Activated CD4-positive, alpha-beta T cell treated with anti-CD3 and anti-CD28 coated beads for 36 hours (primary cell): ENCODE measurements around the gene SSRP1. TPM values are rescaled to one million over a fixed set of nuclear protein-coding genes. Genes with fewer than 3 reads are reported as not detected.

ENCODE experiments used
- ATAC-seq: fragments of 200-7000 bp; cut with Tn5 transposase; one replicate; pipeline ENCODE4 v1.10.0; 2021; ENCODE audit warnings: mild to moderate bottlenecking, moderate library complexity
- CTCF ChIA-PET: fragments of 350-600 bp; sonication (Branson Sonifier 250); formaldehyde crosslinking; loops from one replicate; lab custom pipeline; 2021; ENCODE audit warnings: antibody characterized with exemption; lab: Charles Lee
- POLR2A ChIA-PET: fragments of 350-600 bp; sonication (Branson Sonifier 250); formaldehyde crosslinking; loops from one replicate; lab custom pipeline; 2021; ENCODE audit warnings: antibody characterized with exemption, inconsistent platforms; lab: Charles Lee
- DNase-seq: peaks from one replicate; pipeline ENCODE4 v3.0.0-alpha.2; 2020
- H3K27ac Mint-ChIP-seq: one replicate; pipeline ENCODE4 v1.8.0; 2021; ENCODE audit warnings: mixed read lengths
- H3K27me3 Mint-ChIP-seq: one replicate; pipeline ENCODE4 v1.8.0; 2021; ENCODE audit warnings: mixed read lengths
- H3K36me3 Mint-ChIP-seq: one replicate; pipeline ENCODE4 v1.8.0; 2021; ENCODE audit warnings: low read depth, mixed read lengths
- H3K4me1 Mint-ChIP-seq: one replicate; pipeline ENCODE4 v1.8.0; 2021; ENCODE audit warnings: mixed read lengths
- H3K4me3 Mint-ChIP-seq: one replicate; pipeline ENCODE4 v1.8.0; 2021; ENCODE audit warnings: mild to moderate bottlenecking, moderate library complexity, mixed read lengths
- H3K9me3 Mint-ChIP-seq: one replicate; pipeline ENCODE4 v1.8.0; 2021; ENCODE audit warnings: low read depth, mixed read lengths
- intact Hi-C, 2 experiments: fragments of 100-400 bp; cut with DNase I in 1 of 2; cut with micrococcal nuclease in 1 of 2; formaldehyde crosslinking; loops; one replicate each; pipeline versions ENCODE4 v1.14.2 to v1.15.1; 2022 to 2024; cut with DNase I, micrococcal nuclease
- total RNA-seq, 2 experiments: library from RNA; stranded (reverse); gene quantifications; one replicate each; pipeline ENCODE4 v1.2.3, GENCODE V29; 2021

Gene SSRP1
- total RNA-seq, 2 experiments from 2014 or later = 279 to 296 TPM

GRCh38 chr11:57358543-57358961, 22.9 kb upstream of the SSRP1 start:
- ATAC-seq (no peak), DNase-seq (no peak)
- peaks cover 8% of the 10 kb centered on the region for H3K27me3 Mint-ChIP-seq

GRCh38 chr11:57357856-57358255, 22.2 kb upstream of the SSRP1 start:
- Mint-ChIP-seq H3K4me3 (no peak overlapping the region), H3K4me1 (no peaks in the 10 kb centered on the region), H3K27me3 (peaks cover 8% of the 10 kb centered on the region), H3K36me3 (no peaks in the 10 kb centered on the region), H3K9me3 (peaks cover 1% of the 10 kb centered on the region), H3K27ac (no peak overlapping the region)
- ATAC-seq (no peak), DNase-seq (no peak)
- intact Hi-C loops = no loop called here
- POLR2A ChIA-PET = no interaction called here
- CTCF ChIA-PET = interaction anchor here (0.6 to 1.4 kb wide), 4 partner anchors 12 to 135 kb away, joined by 3 to 5 read pairs (median 4); partner anchors contain the start of gene SSRP1

More at GRCh38 chr11:57358543-57358961, 22.9 kb upstream of the SSRP1 start:
- no peaks in the 10 kb centered on the region for H3K4me1 Mint-ChIP-seq
- no peaks in the 10 kb centered on the region for H3K36me3 Mint-ChIP-seq
- POLR2A ChIA-PET = no interaction called here
- intact Hi-C loops = no loop called here
- peaks cover 1% of the 10 kb centered on the region for H3K9me3 Mint-ChIP-seq
- H3K27ac Mint-ChIP-seq = no peak overlapping the region
- H3K4me3 Mint-ChIP-seq = no peak overlapping the region
- CTCF ChIA-PET = interaction anchor here (0.6 kb wide), 1 partner anchor 1834 kb away, joined by 3 read pairs; no protein-coding TSS in a partner anchor

GRCh38 chr11:57357310-57357709, 21.6 kb upstream of the SSRP1 start:
- intact Hi-C loops = no loop called here
- H3K4me1 Mint-ChIP-seq = no peaks in the 10 kb centered on the region
- H3K36me3 Mint-ChIP-seq = no peaks in the 10 kb centered on the region

GRCh38 chr11:57356268-57356667, 20.6 kb upstream of the SSRP1 start:
- no peak overlapping the region for H3K4me3 Mint-ChIP-seq
- no peaks in the 10 kb centered on the region for H3K36me3 Mint-ChIP-seq
- no peak overlapping the region for H3K27ac Mint-ChIP-seq
- POLR2A ChIA-PET = no interaction called here
- H3K4me1 Mint-ChIP-seq = no peaks in the 10 kb centered on the region
- peaks cover 3% of the 10 kb centered on the region for H3K9me3 Mint-ChIP-seq
- no peak for DNase-seq
- no peak for ATAC-seq
- peaks cover 5% of the 10 kb centered on the region for H3K27me3 Mint-ChIP-seq
- intact Hi-C loops = no loop called here
- CTCF ChIA-PET = interaction anchor here (0.5 to 1.3 kb wide), 6 partner anchors 11 to 170 kb away, joined by 3 read pairs; no protein-coding TSS in a partner anchor

More at GRCh38 chr11:57357310-57357709, 21.6 kb upstream of the SSRP1 start:
- H3K9me3 Mint-ChIP-seq = peaks cover 1% of the 10 kb centered on the region
- no peak for DNase-seq
- peaks cover 8% of the 10 kb centered on the region for H3K27me3 Mint-ChIP-seq
- H3K4me3 Mint-ChIP-seq = no peak overlapping the region
- H3K27ac Mint-ChIP-seq = no peak overlapping the region
- ChIA-PET POLR2A (no interaction called here), CTCF (interaction anchor here (0.7 to 1.4 kb wide), 4 partner anchors 12 to 136 kb away, joined by 3 to 5 read pairs (median 3); partner anchors contain the start of gene SSRP1)
- no peak for ATAC-seq

GRCh38 chr11:57354699-57355098, 19.0 kb upstream of the SSRP1 start:
- Mint-ChIP-seq H3K4me1 (peaks cover 3% of the 10 kb centered on the region), H3K27me3 (peaks cover 5% of the 10 kb centered on the region), H3K36me3 (no peaks in the 10 kb centered on the region), H3K4me3 (no peak overlapping the region), H3K27ac (no peak overlapping the region), H3K9me3 (peaks cover 3% of the 10 kb centered on the region)
- ChIA-PET POLR2A (no interaction called here), CTCF (no interaction called here)
- intact Hi-C loops = no loop called here
- DNase-seq (no peak), ATAC-seq (no peak)

- H3K36me3 Mint-ChIP-seq = no peaks in the 10 kb centered on the region
- peaks cover 3% of the 10 kb centered on the region for H3K9me3 Mint-ChIP-seq
- no peak for ATAC-seq
- H3K4me1 Mint-ChIP-seq = peaks cover 4% of the 10 kb centered on the region
- CTCF ChIA-PET = interaction anchor here (0.7 to 2.5 kb wide), 4 partner anchors 9 to 68 kb away, joined by 3 to 11 read pairs (median 4); partner anchors contain the start of gene PRG3
- no peak overlapping the region for H3K4me3 Mint-ChIP-seq
- H3K27ac Mint-ChIP-seq = no peak overlapping the region
- DNase-seq = no peak
- peaks cover 5% of the 10 kb centered on the region for H3K27me3 Mint-ChIP-seq
- intact Hi-C loops = no loop called here
- POLR2A ChIA-PET = no interaction called here
Measured at GRCh38 chr11:57353852-57354251, 18.2 kb upstream of the SSRP1 start.

GRCh38 chr11:57353446-57353845, 17.8 kb upstream of the SSRP1 start:
- DNase-seq (no peak), ATAC-seq (no peak)
- intact Hi-C loops = no loop called here
- Mint-ChIP-seq H3K36me3 (no peaks in the 10 kb centered on the region), H3K4me1 (peaks cover 4% of the 10 kb centered on the region), H3K9me3 (peaks cover 3% of the 10 kb centered on the region), H3K27me3 (peaks cover 5% of the 10 kb centered on the region), H3K4me3 (no peak overlapping the region), H3K27ac (no peak overlapping the region)
- POLR2A ChIA-PET = no interaction called here
- CTCF ChIA-PET = interaction anchor here (0.7 to 2.5 kb wide), 6 partner anchors 10 to 214 kb away, joined by 3 to 11 read pairs (median 3); partner anchors contain the start of genes P2RX3, PRG3 and UBE2L6

- intact Hi-C loops = no loop called here
- no peak for ATAC-seq
- Mint-ChIP-seq H3K27me3 (peaks cover 5% of the 10 kb centered on the region), H3K9me3 (peaks cover 3% of the 10 kb centered on the region), H3K27ac (no peak overlapping the region), H3K36me3 (no peaks in the 10 kb centered on the region), H3K4me3 (no peak overlapping the region), H3K4me1 (peaks cover 4% of the 10 kb centered on the region)
- DNase-seq = no peak
- ChIA-PET POLR2A (interaction anchor here (0.6 to 0.7 kb wide), 2 partner anchors 45 to 75 kb away, joined by 3 read pairs; no protein-coding TSS in a partner anchor), CTCF (interaction anchor here (0.5 to 2.5 kb wide), 8 partner anchors 10 to 221 kb away, joined by 3 to 11 read pairs (median 3); partner anchors contain the start of genes P2RX3, PRG3 and UBE2L6)
Measured at GRCh38 chr11:57353036-57353435, 17.3 kb upstream of the SSRP1 start.

- intact Hi-C loops = loop anchor here (2.0 to 10.0 kb wide), 5 partner anchors 47 to 1173 kb away; no protein-coding TSS in a partner anchor
- Mint-ChIP-seq H3K4me3 (no peak overlapping the region), H3K27me3 (peaks cover 3% of the 10 kb centered on the region), H3K27ac (no peak overlapping the region), H3K9me3 (peaks cover 3% of the 10 kb centered on the region), H3K36me3 (no peaks in the 10 kb centered on the region), H3K4me1 (peaks cover 5% of the 10 kb centered on the region)
- POLR2A ChIA-PET = no interaction called here
- ATAC-seq (peak; percentile 59), DNase-seq (peak; percentile 82)
- CTCF ChIA-PET = interaction anchor here (0.5 to 1.2 kb wide), 11 partner anchors 10 to 1609 kb away, joined by 3 to 7 read pairs (median 3); partner anchors contain the start of gene P2RX3
Measured at GRCh38 chr11:57349491-57350274, 14.0 kb upstream of the SSRP1 start.

GRCh38 chr11:57348636-57349313, 13.1 kb upstream of the SSRP1 start:
- ATAC-seq = no peak
- CTCF ChIA-PET = interaction anchor here (0.5 to 4.1 kb wide), 8 partner anchors 12 to 296 kb away, joined by 3 to 26 read pairs (median 4); no protein-coding TSS in a partner anchor

GRCh38 chr11:57348052-57348451, 12.4 kb upstream of the SSRP1 start:
- intact Hi-C loops = loop anchor here (2.0 to 10.0 kb wide), 5 partner anchors 49 to 1174 kb away; no protein-coding TSS in a partner anchor
- no peak for DNase-seq
- POLR2A ChIA-PET = no interaction called here
- no peaks in the 10 kb centered on the region for H3K27me3 Mint-ChIP-seq
- no peak overlapping the region for H3K4me3 Mint-ChIP-seq
- ATAC-seq = no peak
- no peak overlapping the region for H3K27ac Mint-ChIP-seq
- peaks cover 5% of the 10 kb centered on the region for H3K4me1 Mint-ChIP-seq
- CTCF ChIA-PET = interaction anchor here (0.5 to 4.1 kb wide), 9 partner anchors 10 to 222 kb away, joined by 3 to 26 read pairs (median 4); partner anchors contain the start of gene P2RX3
- H3K9me3 Mint-ChIP-seq = peaks cover 3% of the 10 kb centered on the region
- no peaks in the 10 kb centered on the region for H3K36me3 Mint-ChIP-seq

More at GRCh38 chr11:57348636-57349313, 13.1 kb upstream of the SSRP1 start:
- POLR2A ChIA-PET = no interaction called here
- intact Hi-C loops = loop anchor here (2.0 to 10.0 kb wide), 5 partner anchors 48 to 1174 kb away; no protein-coding TSS in a partner anchor
- no peak for DNase-seq
- Mint-ChIP-seq H3K4me1 (peaks cover 5% of the 10 kb centered on the region), H3K27me3 (no peaks in the 10 kb centered on the region), H3K4me3 (no peak overlapping the region), H3K9me3 (peaks cover 3% of the 10 kb centered on the region), H3K27ac (no peak overlapping the region), H3K36me3 (no peaks in the 10 kb centered on the region)
